ENCODE data around the gene KMT5B. TPM values are rescaled to one million over a fixed set of nuclear protein-coding genes. Genes with fewer than 3 reads are reported as not detected.

Gene KMT5B
- total and polyA plus RNA-seq, 10 of the 15 experiments (the other 5 are each of a cell fraction or from before 2014, with no cell fraction given) = 4.7 to 21.8 (median 18.0) TPM

DNA sequence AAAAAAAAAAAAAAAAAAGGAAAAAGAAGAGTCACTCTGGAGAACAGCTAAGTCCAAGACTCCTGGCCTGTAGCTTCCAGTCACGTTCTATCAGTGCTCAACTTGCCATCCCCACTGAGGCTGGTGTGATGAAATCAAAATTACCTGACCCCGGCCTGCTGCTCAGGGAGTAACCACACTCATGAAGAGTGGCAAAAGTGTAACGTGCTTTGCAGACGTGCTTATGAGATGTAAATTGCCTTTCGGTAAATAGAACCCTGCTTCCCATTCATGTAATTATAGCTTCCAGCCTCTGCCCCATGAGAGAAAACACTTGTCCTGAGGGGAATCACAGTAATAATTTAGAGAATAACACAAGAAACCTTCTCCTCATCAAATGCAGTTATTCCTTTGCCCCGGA is 63.7 kb downstream of the KMT5B start:
- ChIA-PET POLR2A (no interaction called here), RAD21 (ENCODE audit: unreplicated experiment) (no interaction called here), CTCF (no interaction called here), SMC1A (ENCODE audit: uncharacterized antibody, unreplicated experiment) (interaction anchor here (0.8 to 0.9 kb wide), 2 partner anchors 10 to 48 kb away, joined by 3 read pairs; no protein-coding TSS in a partner anchor)
- Histone ChIP-seq H3K27me3 (replicated peaks in 1 of 2; ENCODE audit: control insufficient read depth in 2 of 2, insufficient read depth in 2 of 2, low read length in 1 of 2) (no peaks in the 10 kb centered on the region), H3K27ac (ENCODE audit: control insufficient read depth, insufficient read depth) (no peak overlapping the region), H3K79me2 (ENCODE audit: control insufficient read depth, insufficient read depth, low read length) (no peaks in the 10 kb centered on the region), H3K4me3 (no peak overlapping the region), H3K4me1 (ENCODE audit: control insufficient read depth, insufficient read depth, low read length) (no peaks in the 10 kb centered on the region), H2AFZ (ENCODE audit: control insufficient read depth, low read depth, low read length) (no peak overlapping the region), H3K9ac (ENCODE audit: control insufficient read depth, insufficient read depth, low read length) (no peak overlapping the region), H3K4me2 (ENCODE audit: control insufficient read depth, insufficient read depth) (no peak overlapping the region), H4K20me1 (ENCODE audit: control insufficient read depth, insufficient read depth) (no peaks in the 10 kb centered on the region), H3K36me3 (ENCODE audit: control insufficient read depth in 2 of 2, insufficient read depth in 2 of 2, low read length in 1 of 2) (no peaks in the 10 kb centered on the region), H3K9me3 (replicated peaks; ENCODE audit: control insufficient read depth, insufficient read depth, low read length) (no peaks in the 10 kb centered on the region)
- DNase-seq (ENCODE audit: low read depth, low spot score) (no peak), FAIRE-seq (no peak), ATAC-seq (no peak)
- BruUV-seq (replicated peaks) = no TSS peak
- TF ChIP-seq, protein P1, sequence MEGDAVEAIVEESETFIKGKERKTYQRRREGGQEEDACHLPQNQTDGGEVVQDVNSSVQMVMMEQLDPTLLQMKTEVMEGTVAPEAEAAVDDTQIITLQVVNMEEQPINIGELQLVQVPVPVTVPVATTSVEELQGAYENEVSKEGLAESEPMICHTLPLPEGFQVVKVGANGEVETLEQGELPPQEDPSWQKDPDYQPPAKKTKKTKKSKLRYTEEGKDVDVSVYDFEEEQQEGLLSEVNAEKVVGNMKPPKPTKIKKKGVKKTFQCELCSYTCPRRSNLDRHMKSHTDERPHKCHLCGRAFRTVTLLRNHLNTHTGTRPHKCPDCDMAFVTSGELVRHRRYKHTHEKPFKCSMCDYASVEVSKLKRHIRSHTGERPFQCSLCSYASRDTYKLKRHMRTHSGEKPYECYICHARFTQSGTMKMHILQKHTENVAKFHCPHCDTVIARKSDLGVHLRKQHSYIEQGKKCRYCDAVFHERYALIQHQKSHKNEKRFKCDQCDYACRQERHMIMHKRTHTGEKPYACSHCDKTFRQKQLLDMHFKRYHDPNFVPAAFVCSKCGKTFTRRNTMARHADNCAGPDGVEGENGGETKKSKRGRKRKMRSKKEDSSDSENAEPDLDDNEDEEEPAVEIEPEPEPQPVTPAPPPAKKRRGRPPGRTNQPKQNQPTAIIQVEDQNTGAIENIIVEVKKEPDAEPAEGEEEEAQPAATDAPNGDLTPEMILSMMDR (IDR thresholded peaks at IDR 0.05 in 2 of 3, conservative IDR thresholded peaks at IDR 0.05 in 1 of 3; ENCODE audit: control insufficient read depth in 2 of 3, extremely low read depth in 1 of 3, insufficient read depth in 1 of 3, low read depth in 3 of 3, low read length in 3 of 3) = no peak
- TF ChIP-seq SMAD1 (IDR thresholded peaks at IDR 0.05; ENCODE audit: low read depth, partially characterized antibody) = no peak
- intact Hi-C loops (cut with micrococcal nuclease; ENCODE audit: unreplicated experiment) = no loop called here
- in situ Hi-C loops (cut with MboI) = no loop called here
- WGBS (ENCODE audit: insufficient coverage, insufficient replicate concordance, low lambda C conversion rate, missing lambda C conversion rate) = 49% methylated on average over 6 of the region's 6 CpGs

GRCh38 chr11:68148879-68149278 is 64.2 kb downstream of the KMT5B start:
- POLR2A ChIA-PET = no interaction called here
- intact Hi-C loops (cut with micrococcal nuclease; ENCODE audit: unreplicated experiment) = no loop called here

More at GRCh38 chr11:68148879-68149278, 64.2 kb downstream of the KMT5B start:
- WGBS (ENCODE audit: insufficient coverage, insufficient replicate concordance, low lambda C conversion rate, missing lambda C conversion rate) = 86% methylated on average over 7 of the region's 7 CpGs
- ChIA-PET CTCF (no interaction called here), RAD21 (ENCODE audit: unreplicated experiment) (no interaction called here), SMC1A (ENCODE audit: uncharacterized antibody, unreplicated experiment) (interaction anchor here (0.8 to 0.9 kb wide), 2 partner anchors 11 to 49 kb away, joined by 3 read pairs; no protein-coding TSS in a partner anchor)
- Histone ChIP-seq H3K9ac (ENCODE audit: control insufficient read depth, insufficient read depth, low read length) (no peak overlapping the region), H3K79me2 (ENCODE audit: control insufficient read depth, insufficient read depth, low read length) (no peaks in the 10 kb centered on the region), H3K9me3 (replicated peaks; ENCODE audit: control insufficient read depth, insufficient read depth, low read length) (no peaks in the 10 kb centered on the region), H3K27me3 (replicated peaks in 1 of 2; ENCODE audit: control insufficient read depth in 2 of 2, insufficient read depth in 2 of 2, low read length in 1 of 2) (no peaks in the 10 kb centered on the region), H3K4me3 (no peak overlapping the region), H3K36me3 (ENCODE audit: control insufficient read depth in 2 of 2, insufficient read depth in 2 of 2, low read length in 1 of 2) (no peaks in the 10 kb centered on the region), H3K4me2 (ENCODE audit: control insufficient read depth, insufficient read depth) (no peak overlapping the region), H3K4me1 (ENCODE audit: control insufficient read depth, insufficient read depth, low read length) (no peaks in the 10 kb centered on the region), H4K20me1 (ENCODE audit: control insufficient read depth, insufficient read depth) (no peaks in the 10 kb centered on the region), H3K27ac (ENCODE audit: control insufficient read depth, insufficient read depth) (no peak overlapping the region), H2AFZ (ENCODE audit: control insufficient read depth, low read depth, low read length) (no peak overlapping the region)
- ATAC-seq = no peak
- no peak for DNase-seq (ENCODE audit: low read depth, low spot score)
- TF ChIP-seq, protein P2, sequence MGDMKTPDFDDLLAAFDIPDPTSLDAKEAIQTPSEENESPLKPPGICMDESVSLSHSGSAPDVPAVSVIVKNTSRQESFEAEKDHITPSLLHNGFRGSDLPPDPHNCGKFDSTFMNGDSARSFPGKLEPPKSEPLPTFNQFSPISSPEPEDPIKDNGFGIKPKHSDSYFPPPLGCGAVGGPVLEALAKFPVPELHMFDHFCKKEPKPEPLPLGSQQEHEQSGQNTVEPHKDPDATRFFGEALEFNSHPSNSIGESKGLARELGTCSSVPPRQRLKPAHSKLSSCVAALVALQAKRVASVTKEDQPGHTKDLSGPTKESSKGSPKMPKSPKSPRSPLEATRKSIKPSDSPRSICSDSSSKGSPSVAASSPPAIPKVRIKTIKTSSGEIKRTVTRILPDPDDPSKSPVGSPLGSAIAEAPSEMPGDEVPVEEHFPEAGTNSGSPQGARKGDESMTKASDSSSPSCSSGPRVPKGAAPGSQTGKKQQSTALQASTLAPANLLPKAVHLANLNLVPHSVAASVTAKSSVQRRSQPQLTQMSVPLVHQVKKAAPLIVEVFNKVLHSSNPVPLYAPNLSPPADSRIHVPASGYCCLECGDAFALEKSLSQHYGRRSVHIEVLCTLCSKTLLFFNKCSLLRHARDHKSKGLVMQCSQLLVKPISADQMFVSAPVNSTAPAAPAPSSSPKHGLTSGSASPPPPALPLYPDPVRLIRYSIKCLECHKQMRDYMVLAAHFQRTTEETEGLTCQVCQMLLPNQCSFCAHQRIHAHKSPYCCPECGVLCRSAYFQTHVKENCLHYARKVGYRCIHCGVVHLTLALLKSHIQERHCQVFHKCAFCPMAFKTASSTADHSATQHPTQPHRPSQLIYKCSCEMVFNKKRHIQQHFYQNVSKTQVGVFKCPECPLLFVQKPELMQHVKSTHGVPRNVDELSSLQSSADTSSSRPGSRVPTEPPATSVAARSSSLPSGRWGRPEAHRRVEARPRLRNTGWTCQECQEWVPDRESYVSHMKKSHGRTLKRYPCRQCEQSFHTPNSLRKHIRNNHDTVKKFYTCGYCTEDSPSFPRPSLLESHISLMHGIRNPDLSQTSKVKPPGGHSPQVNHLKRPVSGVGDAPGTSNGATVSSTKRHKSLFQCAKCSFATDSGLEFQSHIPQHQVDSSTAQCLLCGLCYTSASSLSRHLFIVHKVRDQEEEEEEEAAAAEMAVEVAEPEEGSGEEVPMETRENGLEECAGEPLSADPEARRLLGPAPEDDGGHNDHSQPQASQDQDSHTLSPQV (IDR thresholded peaks at IDR 0.05) = no peak
- FAIRE-seq = no peak
- in situ Hi-C loops (cut with MboI) = no loop called here
- BruUV-seq (replicated peaks) = no TSS peak
